Activated naive CD4-positive, alpha-beta T cell treated with anti-CD3 and anti-CD28 coated beads, Interleukin-2, amount 50 U/mL, for 24 hours (primary cell): ENCODE data around the gene ABCA1.
"Not testable (repeated sequence)": the region's sequence is repeated elsewhere in the genome, so short reads cannot be mapped to it uniquely, and the experiment has no call there.

ENCODE experiments used
- H3K27ac Mint-ChIP-seq: one replicate; pipeline ENCODE4 v1.8.0; 2021; ENCODE audit warnings: mild to moderate bottlenecking, mixed read lengths
- H3K27me3 Mint-ChIP-seq: one replicate; pipeline ENCODE4 v1.8.0; 2021; ENCODE audit warnings: mixed read lengths
- H3K36me3 Mint-ChIP-seq: one replicate; pipeline ENCODE4 v1.8.0; 2021; ENCODE audit warnings: mixed read lengths
- H3K4me1 Mint-ChIP-seq: one replicate; pipeline ENCODE4 v1.8.0; 2021; ENCODE audit warnings: mixed read lengths
- H3K4me3 Mint-ChIP-seq: one replicate; pipeline ENCODE4 v1.8.0; 2021; ENCODE audit warnings: mild to moderate bottlenecking, mixed read lengths
- H3K9me3 Mint-ChIP-seq: one replicate; pipeline ENCODE4 v1.8.0; 2021; ENCODE audit warnings: mixed read lengths

ABCA1 gene

DNA sequence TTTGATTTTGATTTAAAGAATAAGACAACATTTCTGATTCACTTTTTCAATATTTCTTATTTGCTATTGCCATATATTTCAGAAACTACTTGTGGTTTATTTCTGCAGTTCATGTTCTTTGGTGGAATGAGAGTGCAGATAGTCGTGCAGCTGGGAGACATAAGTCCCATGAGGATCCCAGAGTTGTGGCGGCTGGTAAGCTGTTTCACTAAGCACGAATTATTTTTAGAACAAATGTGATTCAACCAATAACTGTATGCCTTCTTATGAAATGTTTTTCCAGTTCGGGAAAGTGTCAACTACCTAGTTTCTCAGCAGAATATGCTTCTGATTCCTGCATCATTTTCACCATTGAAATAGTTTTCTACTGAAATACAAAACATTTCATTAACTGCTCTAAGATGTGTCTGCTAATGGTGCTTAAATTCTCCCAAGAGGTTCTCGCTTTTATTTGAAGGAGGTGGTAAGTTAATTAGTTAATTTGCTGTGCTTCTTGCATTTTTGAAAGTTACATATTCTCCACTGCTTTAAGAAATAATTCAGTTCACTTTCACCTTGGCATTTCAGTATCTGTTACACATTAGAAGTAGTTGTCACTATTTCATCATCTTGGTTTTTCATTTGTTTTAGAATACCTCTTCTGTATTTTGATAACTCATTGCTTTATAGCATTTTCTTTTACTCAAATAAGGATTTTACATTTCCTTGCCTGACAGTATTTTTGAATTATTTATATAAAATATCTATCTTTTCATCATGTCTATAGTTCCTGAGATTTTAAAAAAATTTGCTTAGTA is 155.0 kb downstream of the ABCA1 start:
- H3K4me3 Mint-ChIP-seq = no peak overlapping the region
- H3K36me3 Mint-ChIP-seq = no peaks in the 10 kb centered on the region
- no peak overlapping the region for H3K27ac Mint-ChIP-seq
- H3K27me3 Mint-ChIP-seq = no peaks in the 10 kb centered on the region
- H3K9me3 Mint-ChIP-seq = no peaks in the 10 kb centered on the region
- no peaks in the 10 kb centered on the region for H3K4me1 Mint-ChIP-seq

DNA sequence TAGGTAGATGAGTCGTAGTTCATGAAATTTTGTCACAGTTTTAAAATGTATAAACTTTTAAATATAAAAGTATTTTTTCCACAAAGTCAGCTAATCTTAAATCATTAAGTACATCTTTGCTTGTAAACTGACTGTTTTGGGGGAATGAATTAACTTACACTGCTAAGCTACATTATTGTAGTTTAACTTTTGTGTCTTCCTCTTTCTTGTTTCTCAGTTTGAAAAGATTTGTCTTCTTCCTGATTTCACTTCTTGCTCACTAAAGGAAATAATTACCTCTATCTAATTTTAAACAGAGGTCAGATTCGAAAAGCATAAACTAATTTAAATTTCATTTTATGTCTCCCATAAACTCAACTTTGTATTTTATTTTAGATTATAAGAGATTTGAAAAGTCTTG is 158.3 kb downstream of the ABCA1 start:
- Mint-ChIP-seq H3K27me3 (no peaks in the 10 kb centered on the region), H3K27ac (no peak overlapping the region), H3K4me3 (no peak overlapping the region), H3K36me3 (no peaks in the 10 kb centered on the region), H3K9me3 (no peaks in the 10 kb centered on the region), H3K4me1 (no peaks in the 10 kb centered on the region)

GRCh38 chr9:104769029-104769428 is 158.9 kb downstream of the ABCA1 start:
- H3K9me3 Mint-ChIP-seq, H3K4me3 Mint-ChIP-seq, H3K27ac Mint-ChIP-seq, H3K4me1 Mint-ChIP-seq, H3K36me3 Mint-ChIP-seq, H3K27me3 Mint-ChIP-seq: not testable (repeated sequence)

DNA sequence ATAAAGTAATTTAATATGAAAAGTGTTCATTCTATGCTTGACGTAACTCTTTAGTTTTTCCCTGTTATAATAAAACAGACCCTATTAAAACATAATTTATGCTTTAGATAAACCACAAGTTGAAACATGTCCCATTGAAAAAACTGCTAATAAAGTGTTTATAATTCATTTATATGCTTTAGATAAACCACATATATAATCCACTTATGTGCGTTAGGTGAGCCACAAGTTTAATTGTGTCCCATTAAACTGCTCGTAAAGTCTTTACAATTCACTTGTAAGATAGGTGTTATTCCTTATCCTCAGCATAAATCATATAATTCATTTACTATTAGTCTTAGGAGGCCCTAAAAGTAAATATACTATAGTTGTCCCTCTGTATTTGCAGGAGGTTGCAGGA is 160.4 kb downstream of the ABCA1 start:
- Mint-ChIP-seq H3K27ac (no peak overlapping the region), H3K4me1 (no peaks in the 10 kb centered on the region), H3K9me3 (no peaks in the 10 kb centered on the region), H3K4me3 (no peak overlapping the region), H3K27me3 (no peaks in the 10 kb centered on the region), H3K36me3 (no peaks in the 10 kb centered on the region)

- Mint-ChIP-seq H3K9me3 (no peaks in the 10 kb centered on the region), H3K27ac (no peak overlapping the region), H3K4me3 (no peak overlapping the region), H3K36me3 (no peaks in the 10 kb centered on the region), H3K27me3 (no peaks in the 10 kb centered on the region), H3K4me1 (no peaks in the 10 kb centered on the region)
Measured at GRCh38 chr9:104766025-104766424, 161.9 kb downstream of the ABCA1 start.

- Mint-ChIP-seq H3K27me3 (no peaks in the 10 kb centered on the region), H3K9me3 (no peaks in the 10 kb centered on the region), H3K27ac (no peak overlapping the region), H3K4me1 (no peaks in the 10 kb centered on the region), H3K36me3 (no peaks in the 10 kb centered on the region), H3K4me3 (peak overlapping the region; percentile 89)
Measured at GRCh38 chr9:104765138-104765537, 162.8 kb downstream of the ABCA1 start.

GRCh38 chr9:104758974-104759373 is 169.0 kb downstream of the ABCA1 start:
- no peaks in the 10 kb centered on the region for H3K4me1 Mint-ChIP-seq
- peaks cover 1% of the 10 kb centered on the region for H3K36me3 Mint-ChIP-seq
- no peaks in the 10 kb centered on the region for H3K27me3 Mint-ChIP-seq
- H3K27ac Mint-ChIP-seq = no peak overlapping the region
- no peak overlapping the region for H3K4me3 Mint-ChIP-seq
- no peaks in the 10 kb centered on the region for H3K9me3 Mint-ChIP-seq

GRCh38 chr9:104750185-104750767 is 177.7 kb downstream of the ABCA1 start:
- no peaks in the 10 kb centered on the region for H3K27me3 Mint-ChIP-seq
- no peak overlapping the region for H3K27ac Mint-ChIP-seq
- peaks cover 11% of the 10 kb centered on the region for H3K36me3 Mint-ChIP-seq
- H3K9me3 Mint-ChIP-seq = no peaks in the 10 kb centered on the region
- H3K4me3 Mint-ChIP-seq = no peak overlapping the region
- H3K4me1 Mint-ChIP-seq = peaks cover 25% of the 10 kb centered on the region

GRCh38 chr9:104748359-104749031 is 179.5 kb downstream of the ABCA1 start:
- Mint-ChIP-seq H3K27ac (peak overlapping the region; percentile 92), H3K27me3 (no peaks in the 10 kb centered on the region), H3K36me3 (peaks cover 6% of the 10 kb centered on the region), H3K4me1 (peaks cover 25% of the 10 kb centered on the region), H3K4me3 (peak overlapping the region; percentile 93), H3K9me3 (no peaks in the 10 kb centered on the region)

GRCh38 chr9:104747565-104748358 is 180.2 kb downstream of the ABCA1 start, which contains the start of gene NIPSNAP3A:
Gene NIPSNAP3A (plus strand): TSS chr9:104747683. CDS start chr9:104747793, 110 bp downstream.
- Mint-ChIP-seq H3K27me3 (no peaks in the 10 kb centered on the region), H3K27ac (peak within 1 kb of the TSS; percentile 96), H3K9me3 (no peaks in the 10 kb centered on the region), H3K4me3 (peak within 1 kb of the TSS; percentile 93), H3K4me1 (peaks cover 28% of the 10 kb centered on the region), H3K36me3 (peaks cover 5% of the 10 kb centered on the region)

DNA sequence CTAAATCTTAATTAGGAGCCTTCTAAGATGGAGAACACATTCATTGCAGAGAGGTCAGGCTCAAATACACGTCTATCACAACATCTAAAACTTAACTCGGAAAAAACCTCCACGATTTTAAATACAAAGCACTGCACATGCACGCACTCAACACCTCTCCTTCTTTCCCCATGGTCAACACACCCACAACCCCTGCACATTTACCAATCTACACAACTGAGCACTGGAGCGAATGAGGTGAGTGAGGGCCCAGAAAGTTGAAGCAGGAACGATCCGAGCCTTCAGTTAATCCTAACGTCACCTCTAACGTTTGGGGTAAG is 180.8 kb downstream of the ABCA1 start:
- Mint-ChIP-seq H3K27ac (peak overlapping the region; percentile 96), H3K36me3 (peaks cover 2% of the 10 kb centered on the region), H3K27me3 (no peaks in the 10 kb centered on the region), H3K9me3 (no peaks in the 10 kb centered on the region), H3K4me3 (peak overlapping the region; percentile 93), H3K4me1 (peaks cover 28% of the 10 kb centered on the region)

GRCh38 chr9:104746798-104747197 is 181.2 kb downstream of the ABCA1 start:
- Mint-ChIP-seq H3K36me3 (peaks cover 2% of the 10 kb centered on the region), H3K9me3 (no peaks in the 10 kb centered on the region), H3K27ac (peak overlapping the region; percentile 96), H3K27me3 (no peaks in the 10 kb centered on the region), H3K4me1 (peaks cover 28% of the 10 kb centered on the region), H3K4me3 (peak overlapping the region; percentile 93)

DNA sequence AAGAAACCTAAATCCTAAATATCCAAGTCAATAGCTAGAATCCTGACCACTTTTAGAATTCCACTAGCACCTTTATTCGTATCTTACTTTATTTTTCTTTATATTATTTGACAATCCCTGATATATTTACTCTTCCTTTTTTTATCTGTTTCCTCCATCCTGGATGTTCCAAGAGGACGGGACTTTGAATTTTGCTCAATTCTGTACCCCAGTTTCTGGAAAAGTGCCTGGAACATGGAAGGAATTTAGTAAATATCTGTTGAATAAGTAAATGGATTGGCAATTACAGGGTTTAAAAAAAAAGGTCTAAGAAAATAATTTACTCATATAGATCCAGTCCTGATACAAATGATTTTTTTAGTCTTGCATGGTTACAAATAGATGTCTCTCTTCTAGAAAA is 181.7 kb downstream of the ABCA1 start:
- no peak overlapping the region for H3K27ac Mint-ChIP-seq
- H3K9me3 Mint-ChIP-seq = no peaks in the 10 kb centered on the region
- H3K4me1 Mint-ChIP-seq = peaks cover 28% of the 10 kb centered on the region
- H3K4me3 Mint-ChIP-seq = peak overlapping the region; percentile 30
- H3K36me3 Mint-ChIP-seq = peaks cover 2% of the 10 kb centered on the region
- H3K27me3 Mint-ChIP-seq = no peaks in the 10 kb centered on the region

DNA sequence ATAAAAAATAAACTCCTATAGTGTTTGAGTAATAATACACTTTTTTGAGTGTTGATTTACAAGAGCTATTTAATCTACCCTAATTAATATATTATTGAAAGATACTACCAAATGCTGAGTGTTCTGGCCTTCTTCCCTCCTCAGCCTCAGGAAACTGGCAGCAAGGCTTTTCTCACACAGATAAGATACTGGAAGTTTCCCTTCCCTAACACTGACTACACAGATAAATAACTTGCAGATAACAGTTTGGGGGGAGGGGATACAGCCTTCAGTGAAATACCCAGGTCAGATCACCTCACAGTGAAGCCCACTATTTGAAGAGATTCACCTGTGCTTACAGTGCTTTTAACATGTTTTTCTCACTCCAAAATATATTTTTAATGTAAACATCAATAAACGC is 182.1 kb downstream of the ABCA1 start:
- H3K9me3 Mint-ChIP-seq = no peaks in the 10 kb centered on the region
- peak overlapping the region; percentile 19 for H3K4me3 Mint-ChIP-seq

GRCh38 chr9:104743376-104743985 is 184.5 kb downstream of the ABCA1 start:
- Mint-ChIP-seq H3K27me3 (no peaks in the 10 kb centered on the region), H3K4me1 (peaks cover 16% of the 10 kb centered on the region), H3K27ac (no peak overlapping the region), H3K36me3 (no peaks in the 10 kb centered on the region), H3K9me3 (no peaks in the 10 kb centered on the region), H3K4me3 (no peak overlapping the region)

More for the DNA sequence above, 182.1 kb downstream of the ABCA1 start:
- H3K4me1 Mint-ChIP-seq = peaks cover 28% of the 10 kb centered on the region
- no peaks in the 10 kb centered on the region for H3K27me3 Mint-ChIP-seq
- no peaks in the 10 kb centered on the region for H3K36me3 Mint-ChIP-seq
- no peak overlapping the region for H3K27ac Mint-ChIP-seq
